HG03521 (cell line): ENCODE results near the gene PRPS2.
A peak's percentile ranks its signal among the peaks of the same experiment; 100 is the strongest.

Experiments
- ATAC-seq: cut with Tn5 transposase; IDR thresholded peaks from one replicate; pipeline ENCODE4 v1.9.1; 2021; ENCODE audit warnings: mild to moderate bottlenecking, moderate library complexity; ENCODE audit not compliant: unreplicated experiment

Gene PRPS2

DNA sequence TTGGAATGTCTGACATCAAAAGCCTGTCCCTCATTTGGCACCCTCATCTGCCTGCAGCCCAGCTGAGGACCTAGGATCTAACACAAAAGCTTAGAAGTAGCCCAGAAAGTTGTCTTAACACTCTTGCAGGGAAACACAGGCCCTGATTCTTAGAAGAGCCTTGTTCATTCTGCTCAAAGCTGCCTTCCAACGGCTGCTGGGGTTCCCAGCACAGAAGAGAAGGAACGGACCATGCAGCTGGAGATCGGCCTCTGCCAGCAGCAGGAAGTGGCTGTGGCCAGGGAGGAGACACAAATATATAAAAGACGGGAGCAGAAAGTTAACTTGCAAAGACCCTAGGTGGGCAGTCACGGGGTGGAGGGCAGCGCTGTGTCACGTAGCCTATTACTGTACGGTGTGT lies 20.4 kb downstream of the PRPS2 start:
- ATAC-seq, result no peak

DNA sequence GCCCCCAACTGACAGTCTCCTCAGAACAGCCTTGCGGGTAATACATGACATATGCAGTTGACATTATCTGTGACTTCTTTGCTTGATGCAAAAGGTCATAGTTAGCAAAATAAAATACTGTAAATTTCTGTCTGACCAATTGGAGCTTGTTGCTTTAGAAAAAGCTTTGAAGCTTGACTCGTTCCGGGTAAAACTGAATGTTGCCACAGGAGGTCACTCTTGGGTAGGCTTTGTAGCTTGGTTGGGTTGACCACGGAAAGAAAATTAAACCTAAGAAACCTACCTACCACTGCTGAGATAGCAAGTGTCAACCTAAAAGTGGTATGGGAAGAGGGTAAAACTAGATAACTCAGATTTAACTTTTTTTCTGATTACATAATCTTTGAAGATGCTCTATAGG lies 23.2 kb downstream of the PRPS2 start:
- peak; percentile 53 for ATAC-seq

DNA sequence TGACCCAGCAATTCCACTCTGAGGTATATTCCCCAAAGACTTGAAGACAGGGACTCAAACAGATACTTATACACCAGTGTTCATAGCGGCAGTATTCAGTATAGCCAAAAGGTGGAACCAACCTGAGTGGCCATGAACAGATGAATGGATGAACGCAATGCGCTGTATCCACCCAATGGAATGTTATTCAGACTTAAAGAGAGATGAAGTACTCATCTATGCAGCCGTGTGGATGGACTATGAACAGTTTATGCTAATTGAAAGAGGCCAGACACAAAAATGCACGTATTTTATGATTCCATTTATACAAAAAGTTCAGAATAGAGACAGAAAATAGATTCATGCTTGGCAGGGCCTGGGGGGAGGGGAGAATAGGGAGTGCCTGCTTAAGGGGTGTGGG lies 26.3 kb downstream of the PRPS2 start:
- no peak for ATAC-seq

DNA sequence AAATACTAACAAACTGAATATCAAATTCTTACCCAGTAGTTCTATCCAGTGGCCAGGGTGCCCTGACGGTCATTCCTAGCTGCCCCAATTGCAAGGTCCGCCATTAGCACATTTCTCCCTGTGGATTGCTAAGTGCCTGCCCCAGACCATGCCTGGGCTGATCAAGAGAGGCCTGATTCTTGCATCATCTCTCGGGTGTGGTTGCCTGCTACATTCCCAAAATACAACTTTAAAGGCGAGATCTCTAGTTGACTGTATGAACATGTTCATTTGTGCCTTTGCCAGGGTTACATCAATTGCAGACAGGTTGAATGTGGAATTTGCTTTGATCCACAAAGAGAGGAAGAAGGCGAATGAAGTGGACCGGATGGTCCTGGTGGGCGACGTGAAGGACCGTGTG lies 28.0 kb downstream of the PRPS2 start:
- ATAC-seq, result no peak

DNA sequence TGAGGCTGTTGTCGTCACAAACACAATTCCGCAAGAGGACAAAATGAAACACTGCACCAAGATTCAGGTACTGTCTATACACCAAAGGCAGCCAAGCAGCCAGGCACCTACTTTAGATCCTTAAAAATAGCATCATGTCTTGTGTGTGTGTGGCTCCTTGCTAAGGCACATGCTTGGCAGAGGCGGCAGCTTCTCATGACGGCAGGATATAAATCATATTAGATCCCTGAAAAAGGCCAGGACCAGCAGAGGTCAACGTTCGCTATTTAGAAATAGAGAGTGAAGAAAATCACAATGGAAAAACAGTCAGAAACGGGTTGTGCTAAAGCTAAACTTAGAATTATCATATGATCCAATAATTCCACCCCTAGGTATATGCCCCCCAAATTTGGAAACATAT lies 29.5 kb downstream of the PRPS2 start:
- no peak for ATAC-seq

DNA sequence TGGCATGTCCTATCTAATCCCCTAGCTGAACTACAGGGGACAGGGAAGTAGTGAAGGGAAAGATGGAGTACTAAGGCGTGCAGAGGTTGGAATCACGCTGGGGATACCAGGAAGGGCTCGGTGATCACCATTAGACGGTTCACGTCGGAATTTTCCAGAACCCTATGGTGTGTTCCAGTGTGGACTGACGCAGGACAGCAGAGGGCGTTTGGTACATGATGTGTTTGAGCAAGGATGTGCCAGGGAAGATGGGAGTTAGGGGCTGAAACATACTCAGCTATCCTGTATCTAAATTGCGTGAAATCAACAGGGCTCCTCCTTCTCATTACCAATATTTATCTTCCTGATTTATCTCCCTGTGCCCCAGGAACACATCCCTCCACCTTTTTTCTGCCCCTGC lies 33.7 kb downstream of the PRPS2 start:
- ATAC-seq, result no peak

DNA sequence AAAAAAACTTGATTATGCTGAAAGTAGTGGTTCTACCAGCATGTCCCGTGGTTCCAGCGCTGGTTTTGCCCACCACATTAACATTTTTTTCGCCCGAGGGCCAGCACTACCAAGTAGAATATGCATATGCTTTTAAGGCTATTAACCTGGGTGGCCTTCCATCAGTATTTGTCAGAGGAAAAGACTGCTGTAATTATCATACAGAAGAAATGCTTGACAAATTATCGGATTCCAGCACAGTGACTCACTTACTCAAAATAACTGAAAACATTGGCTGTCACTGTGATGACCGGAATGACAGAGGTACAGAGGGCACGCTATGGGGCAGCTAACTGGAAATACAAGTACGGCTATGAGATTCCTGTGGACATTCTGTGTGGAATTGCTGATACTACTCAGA lies 34.6 kb downstream of the PRPS2 start:
- no peak for ATAC-seq

DNA sequence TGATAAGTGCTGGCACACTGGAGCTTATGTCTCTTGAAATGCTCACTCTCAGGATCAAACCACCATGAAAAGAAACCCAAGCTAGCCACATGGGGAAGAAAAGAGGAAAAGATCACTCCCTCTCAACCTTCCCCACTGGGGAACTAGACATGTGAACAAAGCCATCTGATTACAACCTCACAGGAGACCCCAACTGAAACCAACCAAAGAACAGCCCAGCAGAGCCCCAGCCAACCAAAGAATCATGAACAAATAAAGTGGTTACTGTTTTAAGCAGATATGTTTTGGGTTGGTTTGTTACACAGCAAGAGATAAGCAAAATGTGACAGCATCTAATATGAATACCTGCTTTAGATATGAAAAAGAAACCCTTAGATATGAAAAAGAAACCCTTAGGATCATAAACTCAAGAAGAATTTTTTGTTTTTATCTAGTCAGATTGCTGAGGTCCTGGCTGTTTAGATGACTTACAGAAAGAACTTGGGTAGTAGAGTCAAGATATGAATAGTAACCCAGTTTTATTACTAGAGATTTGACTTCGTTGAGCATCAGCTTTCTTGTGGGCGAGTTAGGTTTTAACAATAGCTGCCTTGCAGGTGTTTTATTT lies 52.0 kb downstream of the PRPS2 start:
- ATAC-seq, result no peak

DNA sequence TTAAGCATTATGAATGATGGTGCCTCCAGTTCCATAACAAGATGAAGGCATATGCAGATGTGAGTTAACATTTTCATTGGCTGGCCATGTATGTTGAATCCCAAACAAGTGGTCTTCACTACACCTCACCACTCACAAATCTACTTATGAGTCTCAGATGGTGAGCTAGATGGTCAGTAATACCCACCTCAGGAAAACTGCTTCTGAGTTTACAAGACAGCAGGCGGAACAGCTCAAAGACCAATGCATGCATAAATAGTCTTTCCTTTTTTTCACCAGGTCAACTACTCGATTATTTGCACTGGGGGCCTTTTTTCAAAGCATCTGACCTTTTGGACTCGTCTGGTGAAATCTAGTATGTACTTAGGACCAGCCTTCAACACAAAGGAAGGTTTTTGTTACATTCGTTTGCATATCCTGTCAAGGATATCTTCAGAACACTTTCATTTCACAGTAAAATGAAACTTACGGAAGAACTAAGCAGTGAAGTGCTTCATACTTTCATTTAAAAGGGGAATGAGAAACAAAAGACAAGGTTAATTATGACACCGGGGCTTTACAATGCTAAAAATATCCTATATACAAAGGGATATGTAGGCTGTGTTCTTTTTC lies 52.6 kb downstream of the PRPS2 start:
- peak; percentile 93 for ATAC-seq

DNA sequence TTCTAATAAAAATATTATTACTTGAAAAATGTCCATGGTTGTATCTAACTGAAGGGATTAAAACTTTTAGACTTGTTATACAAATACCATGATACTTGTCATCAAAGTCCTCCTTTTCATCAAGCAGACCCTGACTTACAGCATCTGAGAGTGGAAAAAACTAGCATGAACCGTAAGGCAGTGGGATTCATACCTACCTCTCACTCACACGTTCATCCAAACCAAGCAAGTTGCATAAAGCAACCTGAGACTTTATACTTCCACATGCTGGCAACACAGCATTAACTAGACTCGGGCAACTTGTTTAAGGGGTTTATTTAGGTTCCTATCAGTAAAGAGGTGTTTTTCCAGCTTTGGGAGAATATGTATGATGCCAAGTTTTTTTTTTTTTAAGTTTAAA lies 53.1 kb downstream of the PRPS2 start:
- ATAC-seq, result no peak

DNA sequence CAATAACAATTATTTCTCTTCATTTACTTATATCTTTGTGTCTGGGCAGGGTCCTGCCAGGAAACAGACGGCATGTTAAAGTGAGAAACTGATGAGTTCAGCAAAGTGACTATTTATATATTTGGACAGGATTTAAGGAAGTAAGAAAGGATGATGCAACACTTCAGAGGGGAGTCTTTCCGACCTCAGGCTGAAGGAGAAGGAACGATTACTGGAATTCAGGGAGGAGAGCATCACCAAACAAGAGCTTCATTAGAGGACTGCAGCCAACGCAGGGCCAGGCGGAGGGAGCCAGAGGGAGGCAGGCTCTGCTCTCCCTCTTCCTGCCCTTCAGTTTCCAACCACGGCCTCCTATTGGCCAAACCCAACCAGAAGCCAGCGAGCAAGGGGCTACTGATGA lies 74.1 kb downstream of the PRPS2 start:
- ATAC-seq, result no peak

DNA sequence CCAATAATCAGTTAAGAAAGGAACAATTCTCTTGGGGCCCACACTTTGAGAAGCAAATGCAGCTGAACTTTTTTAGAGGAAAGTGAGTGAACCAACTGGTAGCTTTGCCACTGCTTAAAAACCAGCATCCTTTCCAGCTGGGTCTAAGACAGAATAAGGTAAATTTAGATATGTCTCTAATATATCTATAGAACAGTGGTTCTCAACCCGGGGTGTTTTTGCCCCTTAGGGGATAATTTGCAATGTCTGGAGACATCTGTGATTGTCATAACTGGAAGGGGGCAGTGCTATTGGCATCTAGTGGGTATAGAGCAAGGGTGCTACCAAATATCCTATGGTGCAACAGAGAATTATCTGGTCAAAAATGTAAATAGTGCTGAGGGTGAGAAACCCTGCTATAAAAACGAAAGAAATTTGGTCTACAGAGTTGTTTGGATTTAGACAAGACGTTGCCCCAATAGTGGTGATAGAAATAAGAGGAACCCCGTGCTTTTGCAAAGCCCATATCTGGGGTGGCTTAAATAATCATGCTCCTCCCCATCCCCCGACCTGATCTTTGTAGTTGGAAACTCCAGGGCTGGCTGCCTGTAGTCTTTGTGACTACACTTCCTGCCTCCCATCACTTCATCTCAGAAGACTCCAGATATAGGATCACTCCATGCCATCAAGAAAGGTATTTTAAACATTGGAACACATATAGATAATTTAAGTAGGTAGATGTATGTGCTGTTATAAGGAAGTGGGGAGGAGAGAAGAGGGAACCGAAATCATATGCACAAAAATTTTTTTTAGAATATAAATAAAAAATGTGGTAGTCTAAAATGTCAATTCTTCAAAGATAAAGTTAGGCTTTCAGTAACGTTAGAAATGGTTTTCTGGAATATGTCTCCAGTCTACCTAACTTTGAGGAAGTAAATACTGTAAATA lies 75.5 kb downstream of the PRPS2 start, which contains the start of gene TLR7:
TLR7 (plus strand) TSS at position 622 of the 927 bp plus-strand sequence. CDS start 507 bp downstream, outside the sequence.
- no peak for ATAC-seq

DNA sequence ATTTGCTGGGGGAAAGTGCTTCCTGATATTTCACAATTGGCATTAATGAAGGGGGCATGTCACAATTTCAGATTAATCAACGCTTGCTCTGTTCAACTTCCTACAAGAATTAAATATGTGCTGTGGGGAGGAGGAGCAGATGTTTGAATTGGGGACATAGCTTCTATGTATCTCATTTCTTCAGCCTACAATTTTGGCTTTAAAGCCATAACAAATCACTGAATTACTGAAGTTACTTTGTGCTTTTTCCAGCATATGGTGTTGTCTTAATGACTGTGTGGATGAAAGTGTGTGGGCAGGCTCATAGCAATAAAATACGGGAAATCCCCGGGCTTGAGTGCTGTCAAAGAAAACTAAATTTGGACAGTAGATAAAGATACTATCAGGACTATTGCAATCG lies 76.5 kb downstream of the PRPS2 start:
- no peak for ATAC-seq

DNA sequence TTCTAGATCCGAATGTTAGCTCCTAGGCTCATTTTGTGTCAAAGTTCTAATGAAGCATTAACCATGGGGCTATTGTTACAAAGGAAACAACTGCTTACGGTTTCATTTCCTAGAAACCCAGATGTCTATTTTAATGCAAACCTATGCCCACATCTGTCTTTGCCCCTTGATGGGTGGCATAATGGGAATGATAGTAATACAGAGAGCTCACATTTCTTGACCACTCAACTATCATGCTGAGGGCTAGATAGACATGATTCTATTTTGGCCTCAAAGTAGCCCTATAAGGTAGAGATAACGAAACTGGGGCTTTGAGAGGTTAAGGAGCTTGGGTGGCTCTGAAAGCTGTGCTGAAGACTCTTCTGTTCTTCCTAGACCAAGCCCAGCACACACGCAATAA lies 77.5 kb downstream of the PRPS2 start:
- peak; percentile 58 for ATAC-seq

DNA sequence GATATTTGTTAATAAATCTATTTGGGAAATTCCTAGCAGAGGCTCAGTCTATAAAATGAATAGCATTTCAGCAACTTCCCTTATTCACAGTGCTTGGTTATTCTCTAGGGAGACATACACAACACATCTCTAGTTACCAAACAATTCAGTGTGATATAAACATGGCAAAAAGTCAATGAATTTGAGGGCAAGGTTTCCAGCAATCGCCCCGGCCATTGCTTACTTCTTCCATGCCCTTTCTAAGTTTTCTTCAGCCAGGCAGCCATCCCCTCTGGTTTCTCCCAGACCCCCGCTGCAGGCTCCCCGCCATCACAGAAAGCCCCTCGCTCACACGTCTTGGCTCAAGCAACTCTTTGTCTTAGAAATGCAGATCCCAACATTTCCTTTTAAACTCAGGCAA lies 80.0 kb downstream of the PRPS2 start:
- no peak for ATAC-seq

DNA sequence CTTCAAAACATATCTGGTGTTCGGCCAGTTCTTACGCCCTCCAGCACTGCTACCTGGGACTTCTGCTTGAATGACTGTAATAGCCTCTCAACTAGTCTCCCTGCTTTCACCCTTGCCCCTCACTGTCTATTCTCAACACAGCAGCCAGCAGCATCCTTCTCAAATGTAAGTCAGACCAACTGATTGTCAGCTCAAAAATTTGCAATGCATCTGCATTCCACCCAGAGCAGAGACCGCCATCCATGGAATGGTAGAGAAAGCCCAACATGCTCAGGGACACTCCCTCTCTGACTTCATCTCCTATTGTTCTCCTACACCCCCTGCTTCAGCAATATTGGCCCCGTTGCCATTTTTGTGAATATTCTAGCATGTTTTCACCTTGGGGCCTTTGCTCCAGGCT lies 81.5 kb downstream of the PRPS2 start:
- ATAC-seq, result no peak
